CD4-positive, alpha-beta T cell treated with Interleukin-2 at 100 ng/mL for 4 hours (primary cell): ENCODE data around the gene GNA15.

Experiments
- DNase-seq: peaks from one replicate; pipeline ENCODE4 v3.0.0-alpha.2; 2020; ENCODE audit warnings: low spot score

The GNA15 gene

GRCh38 chr19:3175781-3176714 is 40.2 kb downstream of the GNA15 start:
- DNase-seq, result peak; percentile 58

GRCh38 chr19:3176715-3177501 is 41.1 kb downstream of the GNA15 start:
- peak; percentile 88 for DNase-seq

GRCh38 chr19:3178377-3178972 is 42.6 kb downstream of the GNA15 start, which contains the start of gene S1PR4:
Gene S1PR4 (plus strand): TSS chr19:3178769. CDS start chr19:3178793, 24 bp downstream.
- peak; percentile 82 for DNase-seq

- DNase-seq, result no peak
Measured at GRCh38 chr19:3178973-3179738, 43.3 kb downstream of the GNA15 start.

GRCh38 chr19:3179739-3180293 is 44.0 kb downstream of the GNA15 start:
- no peak for DNase-seq

- no peak for DNase-seq
Measured at GRCh38 chr19:3183721-3184641, 48.1 kb downstream of the GNA15 start.

GRCh38 chr19:3184847-3185460 is 49.1 kb downstream of the GNA15 start:
- no peak for DNase-seq

GRCh38 chr19:3185461-3186159 is 49.8 kb downstream of the GNA15 start, which contains the start of gene NCLN:
Gene NCLN (plus strand): TSS chr19:3185930. CDS start chr19:3186031, 101 bp downstream.
- peak; percentile 95 for DNase-seq

- no peak for DNase-seq
Measured at GRCh38 chr19:3186160-3186688, 50.4 kb downstream of the GNA15 start.

- DNase-seq, result no peak
Measured at GRCh38 chr19:3186891-3187661, 51.2 kb downstream of the GNA15 start.

- DNase-seq, result no peak
Measured at GRCh38 chr19:3187662-3188511, 52.1 kb downstream of the GNA15 start.

GRCh38 chr19:3188627-3189596 is 53.1 kb downstream of the GNA15 start:
- DNase-seq, result no peak

GRCh38 chr19:3189702-3190469 is 54.1 kb downstream of the GNA15 start:
- no peak for DNase-seq

GRCh38 chr19:3190470-3190770 is 54.6 kb downstream of the GNA15 start:
- DNase-seq, result no peak
